ENCODE results near the gene UBAP1L.
A peak's percentile ranks its signal among the peaks of the same experiment; 100 is the strongest.

- no peak for TF ChIP-seq POLR2A (IDR thresholded peaks at IDR 0.05; ENCODE audit: low read depth, low read length)
- 0 out of 2 replicates have a peak, but pooled peaks have one; percentile 12 for TF ChIP-seq CTCF (conservative IDR thresholded peaks at IDR 0.05; ENCODE audit: low read depth, low read length)
- TF ChIP-seq RCOR1 (IDR thresholded peaks at IDR 0.05; ENCODE audit: insufficient replicate concordance, low read length): no peak
- no peak for TF ChIP-seq RFX5 (IDR thresholded peaks at IDR 0.05; ENCODE audit: low read depth, low read length)
- no peak for TF ChIP-seq MAZ (IDR thresholded peaks at IDR 0.05; ENCODE audit: borderline replicate concordance, low read depth, low read length)
- no peak for TF ChIP-seq SMC3 (IDR thresholded peaks at IDR 0.05; ENCODE audit: low read depth, low read length)
- TF ChIP-seq RAD21 (IDR thresholded peaks at IDR 0.05; ENCODE audit: low read length): no peak
Observed at GRCh38 chr15:65086680-65087111, 28.3 kb downstream of the UBAP1L start.
